OCI-LY1 (cell line): ENCODE measurements around the gene CC2D1A.

Experiments used
- H2AFZ ChIP-seq: fragments of 200-600 bp; sonication (generic), shearing (Covaris generic); 2 replicates; pipeline ENCODE4 v1.6.0; 2014; ENCODE audit warnings: antibody characterized with exemption, mild to moderate bottlenecking, low read length
- H3F3A ChIP-seq: fragments of 200-600 bp; sonication (generic), shearing (Covaris generic); 2 replicates; pipeline ENCODE4 v1.6.0; 2014; ENCODE audit warnings: mild to moderate bottlenecking, antibody characterized with exemption, low read length, moderate library complexity; ENCODE audit not compliant: insufficient read depth
- H3K27ac ChIP-seq: fragments of 200-600 bp; sonication (generic); 2 replicates; pipeline ENCODE4 v1.5.1; 2014; ENCODE audit warnings: low read length, mixed run types, mild to moderate bottlenecking, low read depth; ENCODE audit not compliant: poor library complexity, severe bottlenecking
- H3K27me3 ChIP-seq: fragments of 200-600 bp; sonication (generic); 2 replicates; pipeline ENCODE4 v1.6.0; 2014; ENCODE audit warnings: antibody characterized with exemption, mild to moderate bottlenecking, low read length, moderate library complexity; ENCODE audit not compliant: insufficient read depth
- H3K36me3 ChIP-seq: fragments of 200-600 bp; sonication (generic); 2 replicates; pipeline ENCODE4 v1.6.1; 2014; ENCODE audit warnings: mild to moderate bottlenecking, antibody characterized with exemption, low read length, moderate library complexity, mixed read lengths; ENCODE audit not compliant: insufficient read depth
- H3K4me1 ChIP-seq: fragments of 200-600 bp; sonication (generic); 2 replicates; pipeline ENCODE4 v1.5.1; 2014; ENCODE audit warnings: mild to moderate bottlenecking, low read length, moderate library complexity; ENCODE audit not compliant: insufficient read depth, severe bottlenecking
- H3K4me2 ChIP-seq: fragments of 200-600 bp; sonication (generic), shearing (Covaris generic); 2 replicates; pipeline ENCODE4 v1.6.1; 2014; ENCODE audit warnings: low read length
- H3K4me3 ChIP-seq: fragments of 200-600 bp; sonication (generic); 2 replicates; pipeline ENCODE4 v1.5.1; 2014; ENCODE audit warnings: low read length, low read depth, mild to moderate bottlenecking, mixed read lengths; ENCODE audit not compliant: poor library complexity, severe bottlenecking
- H3K79me2 ChIP-seq: fragments of 200-600 bp; shearing (Covaris generic); 2 replicates; pipeline ENCODE4 v1.6.1; 2016; ENCODE audit warnings: mixed run types, low read length, mixed read lengths; ENCODE audit not compliant: insufficient read depth
- H3K9ac ChIP-seq: fragments of 200-600 bp; sonication (generic), shearing (Covaris generic); 2 replicates; pipeline ENCODE4 v1.6.1; 2014; ENCODE audit warnings: mild to moderate bottlenecking, low read length, mixed read lengths
- H3K9me2 ChIP-seq: fragments of 200-600 bp; sonication (generic), shearing (Covaris generic); 2 replicates; pipeline ENCODE4 v1.6.1; 2014; ENCODE audit warnings: low read depth, mild to moderate bottlenecking, low read length, mixed read lengths
- H3K9me3 ChIP-seq: fragments of 200-600 bp; shearing (Covaris generic); 2 replicates; pipeline ENCODE4 v1.6.1; 2014; ENCODE audit warnings: low read length, mixed read lengths
- H4K20me1 ChIP-seq: fragments of 200-600 bp; sonication (generic), shearing (Covaris generic); 2 replicates; pipeline ENCODE4 v1.6.0; 2016; ENCODE audit warnings: mild to moderate bottlenecking, low read length; ENCODE audit not compliant: insufficient read depth
- CTCF ChIP-seq: fragments of 200-600 bp; sonication (generic), shearing (Covaris generic); IDR thresholded peaks from 2 replicates; pipeline ENCODE4 v1.5.1; 2017; ENCODE audit warnings: mild to moderate bottlenecking, antibody characterized with exemption, low read length, moderate library complexity, mixed read lengths
- EZH2 ChIP-seq: fragments of 200-600 bp; sonication (generic), shearing (Covaris generic); IDR thresholded peaks from 2 replicates; pipeline ENCODE4 v1.8.0; 2017; ENCODE audit warnings: borderline replicate concordance, mixed run types, mild to moderate bottlenecking, antibody characterized with exemption, low read length, moderate library complexity, mixed read lengths

CC2D1A gene

DNA sequence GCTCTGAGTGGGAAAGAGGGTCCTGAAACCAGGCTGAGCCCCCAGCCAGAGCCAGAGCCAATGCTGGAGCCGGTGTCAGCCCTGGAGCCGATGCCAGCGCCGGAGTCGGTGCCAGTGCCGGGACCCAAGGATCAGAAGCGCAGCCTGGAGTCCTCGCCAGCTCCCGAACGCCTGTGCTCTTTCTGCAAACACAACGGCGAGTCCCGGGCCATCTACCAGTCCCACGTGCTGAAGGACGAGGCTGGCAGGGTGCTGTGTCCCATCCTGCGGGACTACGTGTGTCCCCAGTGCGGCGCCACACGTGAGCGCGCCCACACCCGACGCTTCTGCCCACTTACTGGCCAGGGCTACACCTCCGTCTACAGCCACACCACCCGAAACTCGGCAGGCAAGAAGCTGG is 28.7 kb upstream of the CC2D1A start:
- no peak overlapping the region for H3K27ac ChIP-seq
- H3K4me1 ChIP-seq, result peaks cover 5% of the 10 kb centered on the region
- 0 out of 2 replicates have a peak, but pooled peaks cover 4% of the 10 kb centered on the region for H3K27me3 ChIP-seq
- H3K36me3 ChIP-seq, result no peaks in the 10 kb centered on the region
- no peaks in the 10 kb centered on the region for H3K9me2 ChIP-seq
- H3K4me3 ChIP-seq, result no peak overlapping the region
- no peaks in the 10 kb centered on the region for H3K79me2 ChIP-seq
- H3K4me2 ChIP-seq, result no peak overlapping the region
- H3K9me3 ChIP-seq, result no peaks in the 10 kb centered on the region
- H2AFZ ChIP-seq, result no peak overlapping the region
- H3F3A ChIP-seq, result no peaks in the 10 kb centered on the region
- no peak for TF ChIP-seq EZH2
- TF ChIP-seq CTCF, result no peak
- H3K9ac ChIP-seq, result no peak overlapping the region
- no peaks in the 10 kb centered on the region for H4K20me1 ChIP-seq

GRCh38 chr19:13880059-13881043 is 25.6 kb upstream of the CC2D1A start:
- Histone ChIP-seq H3K36me3 (no peaks in the 10 kb centered on the region), H3K27ac (no peak overlapping the region), H3K9me3 (no peaks in the 10 kb centered on the region), H3K4me2 (peak overlapping the region; percentile 57), H3K9me2 (no peaks in the 10 kb centered on the region), H2AFZ (no peak overlapping the region), H3K9ac (no peak overlapping the region; the same call in 1 of the 2 replicates), H4K20me1 (no peaks in the 10 kb centered on the region), H3K79me2 (no peaks in the 10 kb centered on the region), H3K4me3 (peak overlapping the region; percentile 30), H3K27me3 (peaks cover 5% of the 10 kb centered on the region; the same call in 1 of the 2 replicates), H3K4me1 (peaks cover 5% of the 10 kb centered on the region), H3F3A (no peaks in the 10 kb centered on the region)
- TF ChIP-seq EZH2, result no peak
- peak; percentile 98 for TF ChIP-seq CTCF

GRCh38 chr19:13881251-13881691 is 24.7 kb upstream of the CC2D1A start:
- no peaks in the 10 kb centered on the region for H3F3A ChIP-seq
- no peak overlapping the region for H3K27ac ChIP-seq
- no peaks in the 10 kb centered on the region for H4K20me1 ChIP-seq
- TF ChIP-seq EZH2, result no peak
- no peak for TF ChIP-seq CTCF
- H3K4me1 ChIP-seq, result peaks cover 5% of the 10 kb centered on the region
- no peaks in the 10 kb centered on the region for H3K79me2 ChIP-seq
- H3K4me3 ChIP-seq, result no peak overlapping the region
- H2AFZ ChIP-seq, result no peak overlapping the region
- peaks cover 5% of the 10 kb centered on the region; the same call in 1 of the 2 replicates for H3K27me3 ChIP-seq
- no peaks in the 10 kb centered on the region for H3K9me3 ChIP-seq
- H3K9me2 ChIP-seq, result no peaks in the 10 kb centered on the region
- H3K36me3 ChIP-seq, result no peaks in the 10 kb centered on the region
- H3K9ac ChIP-seq, result no peak overlapping the region
- H3K4me2 ChIP-seq, result no peak overlapping the region
